DMS114 treated with DMSO at 0.1 percent for 48 hours (cell line): ENCODE measurements around the gene CLDN22.

Experiments
- DNase-seq: peaks from one replicate; lab custom pipeline; 2025; ENCODE audit not compliant: unreplicated experiment; lab: John Stamatoyannopoulos, UW

CLDN22 gene

DNA sequence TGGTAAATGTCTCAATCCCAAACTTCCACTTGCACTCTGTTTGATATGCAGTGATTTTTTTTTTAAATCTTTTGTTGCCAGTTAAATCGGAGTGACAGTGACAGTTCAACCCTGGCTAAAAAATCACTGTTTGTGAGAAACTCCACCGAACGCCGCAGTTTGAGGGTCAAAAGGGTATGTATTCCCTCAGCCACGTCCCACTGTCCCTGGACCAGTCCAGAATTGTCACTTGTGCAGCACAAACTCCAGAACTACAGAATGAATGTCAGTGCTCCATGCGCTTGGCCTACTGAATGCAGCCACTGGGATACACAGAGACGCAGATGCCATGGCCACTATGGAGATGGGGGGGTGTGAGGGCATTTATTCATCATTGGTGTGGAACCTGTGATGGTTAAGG lies 34.2 kb downstream of the CLDN22 start:
- DNase-seq, result no peak

DNA sequence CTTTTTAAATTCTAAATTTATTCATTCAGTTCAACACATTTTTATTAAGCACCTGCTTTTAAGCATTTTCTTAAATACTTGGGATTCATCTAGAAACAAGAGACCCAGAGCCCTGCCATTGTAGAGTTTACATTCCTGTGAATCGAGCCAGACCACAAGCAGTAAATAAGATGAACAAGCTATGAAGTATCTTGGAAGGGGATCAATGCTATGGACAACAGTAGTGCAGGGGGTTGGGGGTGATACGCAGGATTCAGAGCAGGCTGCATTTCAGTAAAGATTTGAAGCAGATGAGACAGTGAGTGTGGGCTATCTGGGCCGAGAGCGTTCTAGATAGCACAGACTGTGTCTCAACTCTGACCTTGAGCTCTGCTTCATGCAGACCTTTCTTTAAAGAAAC lies 35.1 kb downstream of the CLDN22 start:
- no peak for DNase-seq

DNA sequence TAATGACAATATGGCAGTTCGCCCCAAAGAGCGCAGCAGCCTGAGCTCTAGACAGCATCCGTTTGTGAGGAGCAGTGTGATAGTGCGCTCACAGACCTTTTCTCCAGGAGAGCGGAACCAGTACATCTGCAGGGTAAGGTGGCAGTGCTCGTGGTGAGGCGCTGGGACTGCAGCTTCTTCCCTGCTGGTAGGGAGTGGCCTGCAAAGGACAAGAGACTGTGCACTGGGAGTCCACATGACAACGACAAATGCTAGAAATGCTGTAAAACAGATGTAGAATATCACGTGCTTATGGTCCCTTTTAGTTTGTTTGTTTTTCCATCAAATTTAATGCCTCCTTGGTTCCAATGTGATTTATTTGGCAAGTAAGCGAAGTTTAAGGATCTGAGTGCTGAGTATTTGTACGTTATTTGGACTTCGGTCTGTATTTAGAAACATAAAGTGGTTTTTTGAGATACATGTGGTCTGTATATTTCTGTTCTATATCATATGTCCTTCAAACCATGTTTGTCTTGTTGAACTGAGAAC lies 35.8 kb downstream of the CLDN22 start:
- DNase-seq, result no peak

DNA sequence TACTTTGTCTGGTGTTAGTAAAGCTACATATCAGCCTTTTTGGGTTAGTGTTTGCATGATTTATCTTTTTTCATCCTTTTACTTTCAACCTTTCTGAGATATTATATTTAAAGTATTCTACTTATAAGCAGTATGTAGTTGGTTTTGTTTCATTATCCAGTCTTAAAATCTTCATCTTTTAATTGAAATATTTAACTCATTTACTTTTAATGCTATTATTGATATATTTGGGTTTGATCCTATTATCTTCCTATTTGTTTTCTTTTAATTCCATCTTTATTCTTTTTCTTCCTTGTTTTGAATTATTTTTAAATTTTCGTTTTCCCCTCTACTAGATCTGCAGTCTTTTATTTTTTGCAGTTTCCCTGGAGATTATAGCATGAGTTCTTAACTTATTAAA lies 44.0 kb downstream of the CLDN22 start:
- no peak for DNase-seq

DNA sequence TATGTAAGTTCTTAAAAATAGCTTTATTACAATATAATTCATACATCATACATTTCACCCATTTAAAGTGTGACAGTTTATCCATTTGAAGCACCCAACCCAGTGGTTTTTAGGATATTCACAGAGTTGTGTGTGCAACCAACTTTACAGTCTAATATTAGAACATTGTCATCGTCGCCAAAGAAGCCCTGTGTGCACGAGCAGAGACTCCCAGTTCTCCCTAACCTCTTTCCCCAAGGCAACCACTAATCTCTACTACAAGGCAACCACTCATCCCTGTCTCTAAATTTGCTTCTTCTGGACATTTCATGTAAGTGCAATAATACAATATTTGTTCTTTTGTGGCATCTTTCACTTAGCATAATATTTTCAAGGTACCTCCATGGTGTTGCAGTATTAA lies 47.7 kb downstream of the CLDN22 start:
- DNase-seq, result no peak

DNA sequence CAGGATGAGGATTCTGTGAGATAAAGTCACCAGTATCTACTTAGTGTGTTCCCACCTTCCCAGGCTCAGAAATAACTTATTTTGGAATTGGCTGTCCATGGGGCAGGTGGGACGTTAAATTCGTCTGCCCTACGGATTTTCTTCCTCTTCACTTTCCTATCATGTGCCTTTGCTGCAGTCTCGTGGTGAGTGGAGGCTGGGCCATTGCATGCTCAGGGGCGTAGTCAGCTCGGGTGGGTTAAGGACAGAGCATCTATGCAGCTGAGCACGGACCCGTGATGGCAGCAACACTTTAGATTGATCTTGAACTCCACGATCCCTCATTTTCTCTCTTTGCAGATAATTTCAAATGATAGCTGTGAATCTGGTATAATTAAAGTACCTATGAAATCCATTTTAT lies 51.5 kb downstream of the CLDN22 start:
- no peak for DNase-seq
